H9 (cell line): ENCODE measurements around the gene CPNE2. TPM values are rescaled to one million over a fixed set of nuclear protein-coding genes. Genes with fewer than 3 reads are reported as not detected.

Source experiments
- DNase-seq: peaks from one replicate; pipeline ENCODE4 v3.0.0-alpha.2; 2017
- H2AFZ ChIP-seq: one replicate; pipeline ENCODE4 v1.6.1; 2013; ENCODE audit warnings: mild to moderate bottlenecking, low read length, control low read depth, moderate library complexity
- H2AK5ac ChIP-seq: 2 replicates; pipeline ENCODE4 v1.6.1; 2013; ENCODE audit warnings: low read length, control low read depth, mixed read lengths; ENCODE audit not compliant: insufficient read length
- H2BK120ac ChIP-seq: one replicate; pipeline ENCODE4 v1.6.1; 2013; ENCODE audit warnings: low read depth, mild to moderate bottlenecking, low read length, control low read depth, inconsistent platforms; ENCODE audit not compliant: poor library complexity, severe bottlenecking
- H2BK12ac ChIP-seq: 2 replicates; pipeline ENCODE4 v1.6.1; 2013; ENCODE audit warnings: low read length, control low read depth, mixed read lengths, low read depth; ENCODE audit not compliant: insufficient read length
- H2BK15ac ChIP-seq: 2 replicates; pipeline ENCODE4 v1.6.1; 2013; ENCODE audit warnings: low read depth, low read length, control low read depth
- H2BK20ac ChIP-seq: one replicate; pipeline ENCODE4 v1.6.1; 2013; ENCODE audit warnings: low read depth, mild to moderate bottlenecking, low read length, control low read depth, inconsistent platforms; ENCODE audit not compliant: poor library complexity, severe bottlenecking
- H2BK5ac ChIP-seq: 2 replicates; pipeline ENCODE4 v1.6.1; 2013; ENCODE audit warnings: low read length, control low read depth, mixed read lengths; ENCODE audit not compliant: insufficient read length
- H3K14ac ChIP-seq: 2 replicates; pipeline ENCODE4 v1.6.1; 2013; ENCODE audit warnings: low read length, control low read depth; ENCODE audit not compliant: insufficient read depth
- H3K18ac ChIP-seq: 2 replicates; pipeline ENCODE4 v1.6.1; 2013; ENCODE audit warnings: low read depth, mild to moderate bottlenecking, mixed read lengths, low read length, control low read depth; ENCODE audit not compliant: insufficient read length
- H3K23ac ChIP-seq: 2 replicates; pipeline ENCODE4 v1.6.1; 2013; ENCODE audit warnings: low read length, control low read depth, mixed read lengths, low read depth; ENCODE audit not compliant: insufficient read length
- H3K23me2 ChIP-seq: 2 replicates; pipeline ENCODE4 v1.6.1; 2013; ENCODE audit warnings: low read depth, mild to moderate bottlenecking, mixed read lengths, low read length, control low read depth; ENCODE audit not compliant: insufficient read length, poor library complexity, severe bottlenecking
- H3K27ac ChIP-seq: 2 replicates; pipeline ENCODE4 v1.5.1; 2013; ENCODE audit warnings: low read length, control low read depth, mixed read lengths, low read depth; ENCODE audit not compliant: insufficient read length
- H3K27me3 ChIP-seq: 2 replicates; pipeline ENCODE4 v1.6.1; 2013; ENCODE audit warnings: low read length, control low read depth, inconsistent platforms; ENCODE audit not compliant: insufficient read depth
- H3K4ac ChIP-seq: 2 replicates; pipeline ENCODE4 v1.6.1; 2013; ENCODE audit warnings: low read depth, mild to moderate bottlenecking, control low read depth, inconsistent platforms, low read length, moderate library complexity
- H3K4me1 ChIP-seq: 2 replicates; pipeline ENCODE4 v1.6.1; 2013; ENCODE audit warnings: low read length, control low read depth, inconsistent platforms; ENCODE audit not compliant: insufficient read depth
- H3K4me2 ChIP-seq: 2 replicates; pipeline ENCODE4 v1.6.1; 2013; ENCODE audit warnings: low read length, control low read depth, mixed read lengths; ENCODE audit not compliant: insufficient read length, insufficient read depth
- H3K56ac ChIP-seq: 2 replicates; pipeline ENCODE4 v1.6.1; 2013; ENCODE audit warnings: low read depth, mild to moderate bottlenecking, mixed read lengths, low read length, control low read depth; ENCODE audit not compliant: insufficient read length
- H3K79me1 ChIP-seq: 2 replicates; pipeline ENCODE4 v1.6.1; 2013; ENCODE audit warnings: low read depth, mild to moderate bottlenecking, moderate library complexity, low read length, control low read depth, inconsistent platforms; ENCODE audit not compliant: insufficient read depth, poor library complexity, severe bottlenecking
- H3K79me2 ChIP-seq: 2 replicates; pipeline ENCODE4 v1.6.1; 2013; ENCODE audit warnings: low read length, control low read depth, inconsistent platforms; ENCODE audit not compliant: insufficient read depth
- H3K9ac ChIP-seq: 2 replicates; pipeline ENCODE4 v1.6.1; 2013; ENCODE audit warnings: low read length, control low read depth, mixed read lengths; ENCODE audit not compliant: insufficient read length; ENCODE audit errors: extremely low read depth
- H3K9me3 ChIP-seq: one replicate; pipeline ENCODE4 v1.6.1; 2013; ENCODE audit warnings: low read depth, low read length, inconsistent platforms; ENCODE audit not compliant: control insufficient read depth
- H3T11ph ChIP-seq: one replicate; pipeline ENCODE4 v1.6.1; 2013; ENCODE audit warnings: mild to moderate bottlenecking, low read length, control low read depth, inconsistent platforms
- H4K20me1 ChIP-seq: one replicate; pipeline ENCODE4 v1.6.1; 2013; ENCODE audit not compliant: control insufficient read depth, insufficient read length, insufficient read depth
- H4K5ac ChIP-seq: 2 replicates; pipeline ENCODE4 v1.6.1; 2013; ENCODE audit warnings: low read depth, mild to moderate bottlenecking, mixed read lengths, low read length, control low read depth; ENCODE audit not compliant: insufficient read length
- H4K8ac ChIP-seq: replicated peaks from 2 replicates; pipeline ENCODE4 v1.6.1; 2013; ENCODE audit warnings: low read length, control low read depth, mixed read lengths, low read depth; ENCODE audit not compliant: insufficient read length
- H4K91ac ChIP-seq: 2 replicates; pipeline ENCODE4 v1.6.1; 2013; ENCODE audit warnings: low read depth, mild to moderate bottlenecking, moderate library complexity, mixed read lengths, low read length, control low read depth; ENCODE audit not compliant: insufficient read length
- H3K27ac Mint-ChIP-seq, 3 experiments: 2 replicates in 2 of 3; 3 replicates in 1 of 3; pipeline ENCODE4 v1.8.0; 2020 to 2021; ENCODE audit warnings: mixed read lengths in 3 of 3, mild to moderate bottlenecking in 1 of 3, moderate library complexity in 1 of 3
- H3K27me3 Mint-ChIP-seq: 2 replicates; pipeline ENCODE4 v1.8.0; 2021; ENCODE audit warnings: low read depth, mild to moderate bottlenecking, moderate library complexity, mixed read lengths
- H3K36me3 Mint-ChIP-seq, 3 experiments: 2 replicates in 2 of 3; 3 replicates in 1 of 3; pipeline ENCODE4 v1.8.0; 2020 to 2021; ENCODE audit warnings: low read depth in 3 of 3, mixed read lengths in 3 of 3; ENCODE audit not compliant: insufficient read depth in 1 of 3
- H3K4me1 Mint-ChIP-seq, 2 experiments: 2 replicates each; pipeline ENCODE4 v1.8.0; 2020; ENCODE audit warnings: mixed read lengths in 2 of 2
- H3K4me3 Mint-ChIP-seq, 2 experiments: 2 replicates in 1 of 2; 3 replicates in 1 of 2; pipeline ENCODE4 v1.8.0; 2020 to 2021; ENCODE audit warnings: mild to moderate bottlenecking in 2 of 2, mixed read lengths in 2 of 2, moderate library complexity in 1 of 2
- H3K9me3 Mint-ChIP-seq, 2 experiments: 2 replicates in 1 of 2; 3 replicates in 1 of 2; pipeline ENCODE4 v1.8.0; 2020; ENCODE audit warnings: mild to moderate bottlenecking in 2 of 2, mixed read lengths in 2 of 2, moderate library complexity in 1 of 2
- CTCF ChIP-seq: fragments of 200-600 bp; sonication (generic); conservative IDR thresholded peaks from 3 replicates; pipeline ENCODE4 v1.8.0; 2021; ENCODE audit warnings: antibody characterized with exemption, mild to moderate bottlenecking
- WGBS: extraction: QIAGEN DNeasy Blood & Tissue Kit; methylation state at CpG from one replicate; pipeline ENCODE4 v1.1.7; 2013; ENCODE audit warnings: missing lambda C conversion rate, low lambda C conversion rate, mixed read lengths; ENCODE audit not compliant: insufficient read length; ENCODE audit errors: extremely low coverage; 5-methylcytosine and 5-hydroxymethylcytosine counted together
- total RNA-seq: library from RNA; stranded (reverse); gene quantifications from 2 replicates; pipeline ENCODE4 v1.2.1, GENCODE V29; 2021

Gene CPNE2
- total RNA-seq, 1 experiment from 2014 or later: 8.0 TPM

GRCh38 chr16:57048095-57048494, 44.3 kb upstream of the CPNE2 start:
- H3K4me1 ChIP-seq: peaks cover 3% of the 10 kb centered on the region; the same call in 1 of the 2 replicates
- no peak overlapping the region for H3K56ac ChIP-seq
- H4K20me1 ChIP-seq: no peaks in the 10 kb centered on the region
- no peak overlapping the region for H3K23ac ChIP-seq
- H3K9ac ChIP-seq: no peak overlapping the region
- no peak overlapping the region for H2AFZ ChIP-seq
- H4K8ac ChIP-seq: no peak overlapping the region
- H2BK120ac ChIP-seq: no peak overlapping the region
- no peaks in the 10 kb centered on the region for H3K23me2 ChIP-seq
- no peaks in the 10 kb centered on the region for H3K79me2 ChIP-seq
- H2BK20ac ChIP-seq: no peak overlapping the region
- H3K27ac Mint-ChIP-seq: peak overlapping the region in 2 of 3 experiments; percentile 21 to 65; a peak in 3 of 7 replicates
- no peak overlapping the region for H2BK5ac ChIP-seq
- no peak overlapping the region for H3K4ac ChIP-seq
- peaks cover 4% of the 10 kb centered on the region for H3K27me3 Mint-ChIP-seq
- no peak overlapping the region for H3K27ac ChIP-seq
- no peak for DNase-seq
- H3K27me3 ChIP-seq: no peaks in the 10 kb centered on the region
- no peaks in the 10 kb centered on the region; a peak in 1 of 5 replicates for H3K9me3 Mint-ChIP-seq
- no peaks in the 10 kb centered on the region for H3K36me3 Mint-ChIP-seq
- H3K79me1 ChIP-seq: no peaks in the 10 kb centered on the region
- H3K18ac ChIP-seq: no peak overlapping the region
- H3K4me1 Mint-ChIP-seq: peaks cover 5 to 23% of the 10 kb centered on the region in 2 experiments
- H4K5ac ChIP-seq: no peak overlapping the region
- no peak overlapping the region for H2BK15ac ChIP-seq
- H3K14ac ChIP-seq: no peak overlapping the region
- H3K4me3 Mint-ChIP-seq: no peak overlapping the region
- H3T11ph ChIP-seq: no peak overlapping the region
- no peak overlapping the region for H2BK12ac ChIP-seq
- no peaks in the 10 kb centered on the region for H3K9me3 ChIP-seq
- TF ChIP-seq CTCF: no peak
- no peak overlapping the region for H3K4me2 ChIP-seq
- no peak overlapping the region for H4K91ac ChIP-seq
- no peak overlapping the region for H2AK5ac ChIP-seq
- WGBS: no CpG with 5 or more reads among the region's 2 CpGs
